ENCODE results near the gene SHBG.
"Not testable (repeated sequence)": the region's sequence is repeated elsewhere in the genome, so short reads cannot be mapped to it uniquely, and the experiment has no call there.

SHBG gene, protein sequence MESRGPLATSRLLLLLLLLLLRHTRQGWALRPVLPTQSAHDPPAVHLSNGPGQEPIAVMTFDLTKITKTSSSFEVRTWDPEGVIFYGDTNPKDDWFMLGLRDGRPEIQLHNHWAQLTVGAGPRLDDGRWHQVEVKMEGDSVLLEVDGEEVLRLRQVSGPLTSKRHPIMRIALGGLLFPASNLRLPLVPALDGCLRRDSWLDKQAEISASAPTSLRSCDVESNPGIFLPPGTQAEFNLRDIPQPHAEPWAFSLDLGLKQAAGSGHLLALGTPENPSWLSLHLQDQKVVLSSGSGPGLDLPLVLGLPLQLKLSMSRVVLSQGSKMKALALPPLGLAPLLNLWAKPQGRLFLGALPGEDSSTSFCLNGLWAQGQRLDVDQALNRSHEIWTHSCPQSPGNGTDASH

DNA sequence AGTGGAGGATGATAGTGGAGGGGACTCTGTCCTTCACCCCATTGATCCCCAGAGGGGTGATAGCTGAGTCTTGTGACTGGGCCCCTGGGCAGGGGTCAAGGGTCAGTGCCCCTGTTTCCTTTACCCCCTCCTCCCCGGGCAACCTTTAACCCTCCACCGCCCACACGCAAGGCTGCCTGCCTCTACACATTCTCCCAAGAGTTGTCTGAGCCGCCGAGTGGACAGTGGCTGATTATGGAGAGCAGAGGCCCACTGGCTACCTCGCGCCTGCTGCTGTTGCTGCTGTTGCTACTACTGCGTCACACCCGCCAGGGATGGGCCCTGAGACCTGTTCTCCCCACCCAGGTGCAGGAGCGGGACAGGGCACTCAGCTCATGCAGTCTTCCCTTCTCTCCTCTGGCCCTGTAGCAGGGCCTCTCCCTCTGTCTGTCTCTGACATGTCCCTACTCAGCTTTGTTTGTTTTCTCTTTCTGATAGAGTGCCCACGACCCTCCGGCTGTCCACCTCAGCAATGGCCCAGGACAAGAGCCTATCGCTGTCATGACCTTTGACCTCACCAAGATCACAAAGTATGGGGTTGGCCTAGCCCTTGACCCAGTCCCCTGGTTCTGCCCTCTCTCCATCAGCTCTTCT is at the start of gene SHBG:
Gene SHBG (plus strand): TSS at position 197 of the 633 bp plus-strand sequence. CDS start 38 bp downstream, at position 235.
- DNase-seq (ENCODE audit: low read depth): no peak

- DNase-seq (ENCODE audit: low read depth): no peak
These were observed 49.0 kb upstream of the SHBG start for GRCh38 chr17:7580604-7581575.

- no peak for DNase-seq (ENCODE audit: low read depth)
These were observed 47.3 kb upstream of the SHBG start for GRCh38 chr17:7582396-7583252.

DNA sequence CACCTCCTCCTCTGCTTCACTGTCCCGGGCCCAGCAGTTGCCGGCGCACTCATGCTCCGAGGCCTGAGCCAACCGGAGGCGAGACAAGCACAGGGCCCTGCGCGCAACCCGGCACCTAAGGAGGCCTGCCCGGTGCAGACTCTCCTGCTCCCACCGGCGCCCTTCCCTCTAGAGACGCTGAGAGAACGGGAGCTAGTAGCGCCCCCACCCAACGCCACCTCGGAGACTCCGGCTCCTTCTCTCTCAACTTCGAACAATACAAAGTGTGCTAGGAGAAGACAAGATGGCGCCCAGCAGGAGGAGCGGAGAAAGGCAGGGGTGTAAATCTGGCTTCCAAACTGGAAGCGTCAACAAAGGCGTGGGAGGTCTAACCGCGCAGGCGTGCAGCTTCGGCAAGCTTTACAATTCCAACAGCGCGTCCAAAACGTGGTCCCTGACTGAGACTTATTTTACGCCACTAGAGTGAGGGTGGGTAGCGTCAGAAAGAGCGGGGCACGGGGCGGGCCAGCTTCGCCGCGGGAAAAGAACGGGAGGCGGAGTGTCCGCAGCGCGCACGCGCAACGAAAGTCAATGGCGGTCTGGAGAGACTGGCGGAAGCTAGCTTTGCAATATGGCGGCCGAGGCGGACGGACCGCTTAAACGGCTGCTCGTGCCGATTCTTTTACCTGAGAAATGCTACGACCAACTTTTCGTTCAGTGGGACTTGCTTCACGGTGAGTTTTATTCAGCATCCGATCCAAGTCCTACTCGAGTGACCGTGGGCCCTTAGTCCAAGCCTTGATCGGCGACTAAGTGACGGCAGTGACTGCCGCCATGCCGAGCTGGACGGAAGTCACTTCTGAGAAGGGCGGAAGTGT is 46.5 kb upstream of the SHBG start, which contains the start of gene MPDU1:
Gene MPDU1 (plus strand): TSS at position 600 of the 857 bp plus-strand sequence. CDS start 11 bp downstream, at position 611.
- DNase-seq (ENCODE audit: low read depth): peak; percentile 93

DNA sequence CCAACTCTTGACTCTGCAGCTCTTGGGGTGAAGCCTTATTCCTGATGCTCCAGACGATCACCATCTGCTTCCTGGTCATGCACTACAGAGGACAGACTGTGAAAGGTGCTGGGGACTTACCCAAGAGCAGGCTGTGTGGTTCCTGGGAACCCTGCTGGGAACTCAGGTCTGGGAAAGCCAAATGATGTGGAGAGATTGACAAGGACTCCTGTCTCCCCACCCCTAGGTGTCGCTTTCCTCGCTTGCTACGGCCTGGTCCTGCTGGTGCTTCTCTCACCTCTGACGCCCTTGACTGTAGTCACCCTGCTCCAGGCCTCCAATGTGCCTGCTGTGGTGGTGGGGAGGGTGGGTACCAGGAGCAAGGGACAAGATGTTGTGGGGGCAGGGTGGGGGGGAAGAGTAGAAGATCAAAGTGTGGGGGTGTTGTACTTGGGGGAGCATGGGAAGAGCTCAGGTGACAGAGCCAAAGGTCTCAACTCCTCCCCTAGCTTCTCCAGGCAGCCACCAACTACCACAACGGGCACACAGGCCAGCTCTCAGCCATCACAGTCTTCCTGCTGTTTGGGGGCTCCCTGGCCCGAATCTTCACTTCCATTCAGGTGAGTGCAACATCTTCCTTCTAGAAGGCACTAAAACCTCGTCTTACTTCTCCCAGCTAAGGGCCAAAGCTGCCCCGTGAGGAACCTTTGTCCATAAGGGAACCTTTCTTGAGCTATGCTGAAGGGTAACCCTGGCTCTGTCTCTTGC is 43.1 kb upstream of the SHBG start:
- no peak for DNase-seq (ENCODE audit: low read depth)

- DNase-seq (ENCODE audit: low read depth): no peak
These were observed 42.3 kb upstream of the SHBG start for GRCh38 chr17:7587420-7588151.

- DNase-seq (ENCODE audit: low read depth): no peak
These were observed 41.3 kb upstream of the SHBG start for GRCh38 chr17:7588553-7589203.

DNA sequence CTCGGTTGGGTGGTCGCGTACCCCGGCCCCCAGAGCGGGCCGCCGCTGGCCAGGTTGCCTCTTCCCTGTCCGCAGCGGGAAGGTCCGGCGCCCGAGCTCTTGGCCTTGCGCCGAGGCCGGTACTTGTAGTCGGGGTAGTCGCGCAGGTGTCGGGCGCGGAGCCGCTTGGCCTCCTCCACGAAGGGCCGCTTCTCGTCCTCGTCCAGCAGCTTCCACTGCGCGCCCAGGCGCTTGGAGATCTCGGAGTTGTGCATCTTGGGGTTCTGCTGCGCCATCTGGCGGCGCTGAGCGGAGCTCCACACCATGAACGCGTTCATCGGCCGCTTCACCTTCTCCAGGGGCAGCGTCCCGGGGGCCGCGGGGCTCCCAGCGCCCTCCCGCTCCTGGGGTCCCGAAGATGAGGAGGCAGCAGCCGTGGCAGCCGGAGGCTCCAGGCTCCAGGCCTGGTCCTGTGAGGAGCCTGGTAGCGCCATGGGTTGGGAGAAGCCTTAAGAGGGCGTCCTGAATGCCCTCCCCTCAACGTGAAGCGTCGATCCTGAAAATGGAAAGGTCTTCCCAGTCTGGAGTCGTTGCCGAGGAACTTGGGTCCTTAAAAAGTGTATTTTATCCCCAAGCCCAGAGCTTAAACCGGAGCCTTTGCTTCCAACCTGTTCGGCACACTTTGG is 40.6 kb upstream of the SHBG start:
- peak; percentile 49 for DNase-seq (ENCODE audit: low read depth)

DNA sequence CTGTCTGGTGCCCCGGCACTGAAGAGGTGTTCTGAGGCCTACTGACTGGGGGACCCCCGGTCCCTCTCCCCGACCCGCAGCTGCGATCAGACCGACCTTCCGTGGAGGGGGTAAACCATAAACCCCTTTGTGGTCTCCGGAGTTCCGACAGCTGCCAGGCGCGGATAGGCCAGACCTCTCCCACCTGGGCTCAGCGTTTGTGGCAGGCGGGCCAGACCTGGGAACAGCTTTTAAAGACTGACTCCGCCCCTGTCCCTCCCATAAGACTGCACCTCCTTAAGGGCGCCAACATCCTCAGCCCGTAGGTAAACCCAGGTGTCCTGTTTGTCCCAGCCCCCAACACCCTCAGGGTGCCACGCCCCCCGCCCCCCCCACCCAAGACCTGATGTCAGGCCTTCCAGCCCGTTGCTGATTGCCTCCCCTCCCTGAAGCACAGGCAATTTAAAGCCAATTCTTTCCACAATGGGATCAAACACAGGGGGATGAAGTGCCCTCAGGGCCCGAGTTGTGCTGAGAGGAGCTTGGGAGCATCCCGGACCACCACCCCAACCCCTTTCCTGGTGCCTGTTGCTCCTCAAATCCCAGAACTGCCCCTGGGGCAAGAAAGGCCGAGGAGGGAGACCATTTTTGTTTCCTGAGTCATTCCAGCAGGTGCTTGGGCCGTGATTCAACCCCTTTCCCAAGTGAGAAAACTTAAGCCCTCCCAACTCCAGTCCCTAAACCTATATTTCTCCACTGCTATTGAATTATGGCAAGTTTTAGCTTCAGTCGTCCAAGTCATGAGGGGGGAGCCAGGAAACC is 39.8 kb upstream of the SHBG start, which contains the start of gene SOX15:
Gene SOX15 (minus strand): TSS at position 204 of the 801 bp plus-strand sequence. CDS start 418 bp downstream, outside the sequence.
- no peak for DNase-seq (ENCODE audit: low read depth)

DNA sequence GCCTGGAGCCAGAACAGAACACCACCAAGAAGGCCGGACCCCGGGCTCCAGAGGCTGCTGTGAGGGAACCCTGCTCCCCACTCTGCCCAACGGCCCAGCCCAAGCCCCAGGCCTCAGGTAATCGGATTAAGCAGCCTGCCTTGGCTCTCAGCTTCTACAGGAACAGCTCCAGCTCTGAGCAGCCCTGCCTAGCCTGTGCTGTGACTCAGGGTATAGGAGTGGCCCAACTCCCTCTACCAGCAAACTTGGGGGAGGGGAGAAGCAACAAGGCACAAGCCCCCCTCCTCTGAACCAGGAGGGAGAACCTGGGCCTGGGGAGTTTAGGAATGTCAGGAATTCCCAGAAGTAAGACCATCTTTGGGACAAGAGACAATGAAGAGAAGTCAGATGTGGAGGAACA is 39.2 kb upstream of the SHBG start:
- no peak for DNase-seq (ENCODE audit: low read depth)

GRCh38 chr17:7591596-7591995 is 38.3 kb upstream of the SHBG start:
- no peak for DNase-seq (ENCODE audit: low read depth)

DNA sequence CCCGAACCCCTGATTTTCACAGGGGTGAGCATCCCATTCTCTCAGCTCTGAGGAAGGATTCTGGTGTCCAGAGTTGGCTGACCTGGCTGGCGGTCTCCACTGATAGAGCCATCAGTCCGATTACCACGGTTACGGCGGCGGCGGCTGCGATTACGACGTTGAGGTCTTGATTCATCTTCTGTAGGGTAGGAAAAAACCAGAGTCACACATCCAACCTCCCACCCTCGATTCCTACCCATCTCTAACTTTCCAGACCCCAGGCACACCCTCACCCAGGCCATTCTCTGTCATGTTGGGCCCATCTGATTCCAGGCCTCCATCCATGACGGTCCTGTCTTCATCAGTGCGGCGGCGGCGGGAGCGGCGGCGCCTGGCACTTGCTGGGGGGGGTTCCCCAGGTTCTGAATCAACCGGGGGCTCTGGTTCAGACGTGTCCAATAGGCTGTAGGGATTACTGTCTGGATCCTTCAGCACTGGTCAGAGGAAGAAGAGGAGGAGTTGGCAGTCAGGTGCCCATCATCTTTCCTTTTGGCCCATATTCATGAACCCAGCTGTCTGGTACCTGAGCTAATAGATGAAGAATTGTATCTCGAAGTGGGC is 37.4 kb upstream of the SHBG start:
- no peak for DNase-seq (ENCODE audit: low read depth)

DNA sequence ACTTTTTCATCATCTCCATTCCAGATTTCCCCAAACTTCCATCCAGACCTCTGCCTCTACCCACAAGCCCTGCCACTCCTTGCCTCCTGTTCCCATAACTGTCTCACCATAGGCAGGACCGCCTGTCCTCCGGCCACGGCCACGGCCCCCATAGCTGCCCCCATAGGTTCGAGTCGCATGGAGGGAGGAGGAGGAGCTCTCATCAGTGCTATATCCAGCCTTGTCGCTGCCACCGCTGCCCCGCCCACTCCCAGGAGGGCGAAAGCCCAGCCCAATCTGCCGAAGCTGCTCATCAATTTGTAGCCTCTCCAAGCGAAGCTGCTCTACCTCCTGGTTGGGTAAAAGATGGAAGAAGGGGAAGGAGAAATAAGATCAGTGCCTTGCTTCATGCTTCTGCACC is 36.6 kb upstream of the SHBG start:
- no peak for DNase-seq (ENCODE audit: low read depth)

DNA sequence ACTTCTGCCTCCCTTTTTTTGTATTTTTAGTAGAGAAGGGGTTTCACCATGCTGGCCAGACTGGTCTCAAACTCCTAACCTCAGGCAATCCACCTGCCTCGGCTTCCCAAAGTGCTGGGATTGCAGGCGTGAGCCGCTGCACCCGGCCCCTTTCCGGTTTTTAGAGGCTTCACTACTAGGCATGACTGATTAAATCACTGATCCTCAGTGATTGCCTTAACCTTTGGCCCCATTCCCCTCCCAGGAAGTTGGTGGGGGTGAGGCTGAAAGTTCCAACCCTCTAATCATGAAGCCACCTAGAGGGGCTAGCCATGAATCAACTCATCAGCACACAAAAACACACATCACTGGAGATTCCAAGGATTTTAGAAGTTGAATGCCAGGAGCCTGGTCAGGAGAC is 32.4 kb upstream of the SHBG start:
- not testable (repeated sequence) for DNase-seq (ENCODE audit: low read depth)

- no peak for DNase-seq (ENCODE audit: low read depth)
These were observed 23.7 kb upstream of the SHBG start for GRCh38 chr17:7606280-7606679.

DNA sequence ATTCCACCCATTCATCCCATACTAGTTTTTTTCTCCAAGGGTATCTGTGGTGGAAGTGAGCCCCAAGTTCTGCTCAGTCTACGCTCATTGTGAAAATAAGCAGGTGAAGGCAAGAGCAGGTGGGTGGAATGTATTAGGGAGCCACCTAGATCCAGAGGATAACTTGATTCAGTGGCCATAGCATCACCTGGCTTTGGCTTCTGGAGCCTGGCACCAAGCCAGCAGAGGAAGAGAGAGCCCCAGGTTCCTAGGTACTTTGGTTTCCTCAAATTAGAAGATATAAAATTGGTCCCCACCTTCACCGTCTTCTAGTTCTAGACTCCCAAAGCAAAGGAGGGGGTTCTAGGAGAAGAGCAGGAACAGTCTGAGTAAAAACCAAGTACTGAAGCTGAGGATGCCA is 19.3 kb upstream of the SHBG start:
- no peak for DNase-seq (ENCODE audit: low read depth)

Measured in activated T-helper 9 cell treated with anti-CD3 and anti-CD28 coated beads, Interleukin-2, amount 50 U/mL, for 16 hours (primary cell).